SKM-1 treated with dmso at 0.1 percent for 144 hours (cell line): ENCODE measurements around the gene BPI.
"Not testable (repeated sequence)": the region's sequence is repeated elsewhere in the genome, so short reads cannot be mapped to it uniquely, and the experiment has no call there.

Source experiments
- DNase-seq: peaks from one replicate; lab custom pipeline; 2025; ENCODE audit not compliant: unreplicated experiment; lab: John Stamatoyannopoulos, UW

The BPI gene

GRCh38 chr20:38302786-38303185 is 1.2 kb upstream of the BPI start:
- no peak for DNase-seq

- DNase-seq = peak; percentile 60
These were observed 990 bp downstream of the BPI start for GRCh38 chr20:38304845-38305447.

DNA sequence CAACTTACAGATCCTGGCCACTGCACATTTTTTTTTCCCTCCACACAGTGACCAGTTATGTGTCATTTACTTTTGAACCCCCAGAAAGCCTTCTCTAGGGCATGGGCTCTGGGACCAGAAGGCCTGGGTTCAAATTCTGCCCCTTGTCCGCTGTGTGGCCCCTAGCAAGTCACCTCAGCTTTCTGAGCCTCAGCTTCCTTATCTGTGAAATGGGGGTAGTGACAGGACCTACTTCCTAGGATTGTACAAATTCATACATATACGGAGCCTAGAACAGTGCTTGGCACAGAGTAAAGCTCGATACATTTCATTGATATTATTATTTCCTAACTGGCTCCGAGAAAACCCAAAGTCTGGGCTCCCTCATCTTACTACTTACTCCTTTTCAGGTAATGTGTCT is 1.6 kb downstream of the BPI start:
- no peak for DNase-seq

- DNase-seq = no peak
These were observed 2.4 kb downstream of the BPI start for GRCh38 chr20:38306379-38306778.

- peak; percentile 29 for DNase-seq
These were observed 3.6 kb downstream of the BPI start for GRCh38 chr20:38307371-38308046.

DNA sequence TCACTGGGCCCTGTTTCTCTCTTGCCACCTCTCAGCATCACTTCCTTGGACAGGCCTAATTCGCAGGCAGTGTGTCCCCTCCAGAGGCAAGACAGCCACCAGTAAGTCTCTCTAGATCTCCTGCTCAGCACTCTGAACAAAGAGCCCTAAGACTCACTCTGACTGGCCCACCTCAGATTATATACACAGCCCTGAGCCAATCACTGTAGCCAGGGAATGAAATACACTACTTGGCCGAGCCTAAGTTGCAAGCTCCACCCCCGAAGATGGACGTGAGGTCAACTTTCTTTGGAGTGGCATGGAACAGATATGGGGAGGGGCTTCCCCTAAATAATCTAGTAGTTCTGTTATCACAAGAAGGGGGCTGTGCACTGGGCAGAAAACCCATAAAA is 4.1 kb downstream of the BPI start:
- DNase-seq = no peak

DNA sequence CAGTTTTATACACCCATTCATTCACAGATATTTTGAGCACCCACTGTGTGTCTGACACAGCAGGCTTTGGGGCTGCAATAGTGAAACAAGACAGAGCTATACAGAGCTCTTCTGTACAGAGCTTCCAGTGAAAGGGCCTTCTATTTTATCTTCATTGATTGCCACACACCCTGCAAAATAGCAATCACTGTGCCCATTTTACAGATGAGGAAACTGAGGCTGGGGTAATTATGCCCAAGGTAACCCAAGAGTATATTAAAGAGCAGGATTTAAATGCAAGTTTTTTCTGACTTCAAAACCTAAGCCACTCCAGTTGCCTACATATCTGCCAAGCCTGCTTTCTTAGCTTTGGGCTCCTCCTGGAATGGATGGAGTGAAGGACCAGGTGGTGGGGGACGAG is 4.5 kb downstream of the BPI start:
- DNase-seq = no peak

- no peak for DNase-seq
These were observed 7.1 kb downstream of the BPI start for GRCh38 chr20:38311091-38311490.

- DNase-seq = no peak
These were observed 7.5 kb downstream of the BPI start for GRCh38 chr20:38311491-38311890.

DNA sequence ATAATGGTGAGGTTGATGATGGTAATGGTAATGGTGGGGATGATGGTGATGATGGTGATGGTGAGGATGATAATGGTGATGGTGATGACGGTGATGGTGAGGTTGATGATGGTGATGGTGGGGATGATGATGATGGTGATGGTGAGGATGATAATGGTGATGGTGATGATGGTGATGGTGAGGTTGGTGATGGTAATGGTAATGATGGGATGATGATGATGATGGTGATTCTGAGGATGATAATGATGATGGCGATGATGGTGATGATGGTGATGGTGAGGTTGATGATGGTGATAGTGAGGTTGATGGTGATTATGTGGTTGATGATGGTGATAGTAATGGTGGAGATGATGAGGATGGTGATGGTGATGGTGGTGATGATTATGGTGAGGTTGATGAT is 9.7 kb downstream of the BPI start:
- DNase-seq = no peak

DNA sequence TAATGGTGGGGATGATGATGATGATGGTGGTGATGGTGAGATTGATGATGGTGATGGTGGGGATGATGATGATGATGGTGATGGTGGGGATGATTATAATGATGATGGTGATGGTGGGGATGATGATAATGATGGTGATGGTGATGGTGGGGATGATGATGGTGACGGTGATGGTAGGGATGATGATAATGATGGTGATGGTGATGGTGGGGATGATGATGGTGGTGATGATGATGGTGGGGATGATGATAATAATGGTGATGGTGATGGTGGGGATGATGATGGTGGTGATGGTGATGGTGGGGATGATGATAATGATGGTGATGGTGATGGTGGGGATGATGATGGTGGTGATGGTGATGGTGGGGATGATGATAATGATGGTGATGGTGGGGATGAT is 10.4 kb downstream of the BPI start:
- not testable (repeated sequence) for DNase-seq

DNA sequence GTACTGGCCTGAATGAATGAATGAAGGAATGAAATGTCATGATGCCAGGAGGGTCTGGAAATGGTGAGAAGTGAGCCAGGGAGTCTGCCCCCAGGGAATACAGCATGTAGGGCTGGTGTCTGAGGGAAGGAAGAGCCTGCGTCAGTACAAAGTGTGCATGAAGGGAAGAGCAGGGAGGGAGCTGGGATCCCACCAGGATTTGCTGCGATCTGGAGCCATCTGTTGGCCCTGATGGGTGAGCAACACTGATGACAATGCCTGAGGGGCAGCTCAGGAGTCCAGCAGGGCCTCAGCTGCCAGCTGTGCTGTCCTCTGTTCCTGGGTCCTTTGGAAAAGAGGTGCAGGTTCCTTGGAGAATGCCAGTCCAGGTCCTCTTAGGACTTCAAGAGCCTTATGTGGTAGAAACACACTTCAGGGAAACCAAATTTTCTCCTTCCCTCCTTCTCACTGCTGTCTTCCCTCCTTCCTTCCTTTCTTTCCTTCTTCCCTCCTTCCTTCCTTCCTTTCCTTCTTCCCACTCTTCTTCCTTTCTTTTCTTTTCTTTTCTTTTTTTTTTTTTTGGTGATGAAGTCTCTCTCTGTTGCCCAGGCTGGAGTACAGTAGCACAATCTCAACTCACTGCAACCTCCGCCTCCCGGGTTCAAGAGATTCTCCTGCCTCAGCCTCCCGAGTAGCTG is 11.5 kb downstream of the BPI start:
- no peak for DNase-seq

- DNase-seq = no peak
These were observed 12.4 kb downstream of the BPI start for GRCh38 chr20:38316341-38316740.

DNA sequence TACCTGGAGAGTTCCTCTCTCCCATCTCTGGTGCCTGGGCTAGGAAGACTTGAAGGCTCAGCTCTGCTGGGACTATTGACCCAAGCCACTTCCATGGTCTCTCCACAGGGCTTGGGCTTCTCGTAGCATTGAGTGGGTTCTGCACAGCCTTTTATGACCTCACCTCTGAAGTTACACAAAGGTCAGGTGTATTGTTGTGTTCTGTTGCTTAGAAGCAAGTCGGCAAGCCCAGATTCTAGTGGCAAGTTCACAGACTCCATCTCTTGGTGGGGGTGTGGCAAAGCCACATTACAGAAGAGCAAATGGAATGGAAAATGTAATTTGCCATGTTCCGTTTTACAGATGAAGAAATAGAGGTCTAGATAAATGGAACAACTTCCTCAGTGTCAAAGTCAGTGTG is 13.5 kb downstream of the BPI start:
- no peak for DNase-seq

- no peak for DNase-seq
These were observed 16.3 kb downstream of the BPI start for GRCh38 chr20:38320221-38320620.

DNA sequence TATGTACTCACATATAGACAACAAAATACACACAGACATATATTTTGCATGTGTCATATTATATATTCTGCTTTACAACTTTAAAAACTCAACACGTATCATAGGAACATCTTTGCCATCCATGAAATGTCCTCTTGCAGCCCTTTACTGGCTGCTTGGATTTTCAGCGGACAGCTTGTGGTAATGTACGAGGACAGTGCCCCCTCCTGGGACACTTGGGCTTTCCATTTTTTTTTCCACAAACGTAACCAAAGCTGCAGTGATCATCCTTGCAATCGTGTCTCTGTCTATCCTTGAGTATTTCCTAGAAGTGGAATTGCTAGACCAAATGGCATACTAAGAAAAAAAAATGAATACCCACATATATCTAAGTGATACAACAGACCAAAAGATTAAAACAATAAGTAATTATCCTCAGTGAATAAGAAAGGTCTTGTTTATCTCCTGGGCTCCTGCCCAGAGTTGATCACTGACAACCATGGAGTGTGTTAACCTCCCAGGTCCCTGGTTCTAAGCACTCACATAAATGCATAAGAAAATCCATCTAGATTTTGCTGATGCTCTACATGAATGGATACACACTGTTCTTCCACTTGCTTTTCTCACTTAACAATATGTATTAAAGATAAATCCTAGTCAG is 18.1 kb downstream of the BPI start:
- peak; percentile 25 for DNase-seq

DNA sequence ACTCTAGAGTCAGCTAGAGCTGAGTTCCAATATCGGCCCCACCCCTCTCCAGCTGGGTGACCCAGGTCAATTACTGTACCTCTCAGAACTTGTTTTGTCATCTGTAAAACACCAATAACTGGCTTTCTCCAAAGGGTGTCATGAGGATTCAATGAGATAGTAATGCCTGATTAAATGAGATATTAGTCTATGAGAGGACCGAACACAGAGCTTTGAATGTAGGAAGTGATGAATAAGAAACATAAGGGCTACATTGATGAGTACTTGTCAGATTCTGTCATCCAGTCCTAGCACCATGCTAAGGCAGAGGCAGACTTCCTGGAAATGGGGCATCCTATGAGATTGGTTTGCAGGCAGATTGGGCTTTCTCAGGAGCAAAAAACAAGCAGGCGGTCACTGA is 20.2 kb downstream of the BPI start:
- DNase-seq = no peak

DNA sequence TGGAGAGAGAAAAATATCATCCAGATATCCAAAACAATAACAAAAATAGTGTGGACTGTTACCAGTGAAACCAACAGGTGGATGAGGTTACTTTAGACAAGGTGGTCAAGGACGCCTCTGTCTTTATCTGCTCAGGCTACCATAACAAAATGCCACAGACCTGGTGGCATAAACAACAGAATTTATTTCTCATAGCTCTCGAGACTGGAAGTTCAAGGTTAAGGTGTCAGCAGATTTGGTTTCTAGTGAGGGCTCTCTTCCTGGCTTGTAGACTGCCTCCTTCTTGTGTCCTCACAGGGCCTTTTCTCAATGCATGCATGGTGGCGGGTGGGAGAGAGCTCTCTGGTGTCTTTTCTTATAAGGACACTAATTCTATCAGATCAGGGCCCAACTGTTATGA is 21.2 kb downstream of the BPI start:
- no peak for DNase-seq

DNA sequence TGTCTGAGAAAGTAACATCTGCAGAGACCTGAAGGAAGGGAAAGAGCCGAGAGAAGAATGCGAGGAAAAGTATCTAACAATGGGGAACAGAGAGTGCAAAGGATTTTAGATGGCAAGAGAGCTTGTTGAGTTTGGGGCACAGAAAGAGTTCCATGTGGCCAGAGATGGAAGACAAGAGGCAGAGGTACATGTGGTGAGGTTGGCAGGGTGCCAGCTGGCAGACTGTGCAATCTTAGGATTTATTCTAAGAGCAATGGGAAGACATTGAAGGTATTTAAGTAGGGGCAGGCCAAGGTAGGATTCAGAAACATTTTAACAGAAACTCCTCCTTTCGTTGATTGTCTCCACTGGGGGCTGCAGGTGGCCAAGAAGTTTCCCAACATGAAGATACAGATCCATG is 21.9 kb downstream of the BPI start:
- no peak for DNase-seq

- no peak for DNase-seq
These were observed 22.4 kb downstream of the BPI start for GRCh38 chr20:38326309-38326708.

DNA sequence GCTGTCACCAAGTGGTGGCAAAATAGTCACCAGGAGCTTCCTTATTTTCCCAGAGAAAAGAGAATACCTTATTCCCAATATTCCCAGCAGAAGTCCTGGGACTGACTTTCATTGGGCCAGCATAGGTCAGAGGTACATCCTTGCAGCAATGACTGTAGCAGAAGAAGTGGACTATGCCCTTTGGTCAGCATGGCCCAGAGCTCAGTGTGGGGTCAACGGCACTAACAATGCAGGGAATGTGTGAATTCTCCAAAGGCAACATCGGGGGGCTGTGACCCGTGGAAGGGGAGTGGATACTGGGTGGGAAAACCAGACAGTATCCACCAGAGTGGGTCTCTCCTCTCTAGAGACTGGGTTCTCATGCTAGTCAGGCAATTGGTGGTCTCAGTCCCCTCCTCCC is 26.7 kb downstream of the BPI start:
- no peak for DNase-seq

GRCh38 chr20:38331245-38331644 is 27.3 kb downstream of the BPI start:
- DNase-seq = no peak
